OCI-LY3 (cell line): ENCODE data around the gene POLDIP2.

ENCODE experiments used
- EZH2phosphoT487 ChIP-seq: fragments of 200-600 bp; shearing (Covaris generic); IDR thresholded peaks from 2 replicates; pipeline ENCODE4 v1.6.1; 2018; ENCODE audit warnings: antibody characterized with exemption, mixed run types, low read depth
- TF ChIP-seq, protein P1 (sequence below): fragments of 200-600, 300-600 bp; sonication (generic); IDR thresholded peaks from 2 replicates; pipeline ENCODE4 v1.5.1; 2014; ENCODE audit warnings: antibody characterized with exemption, low read length, low read depth

DNA sequence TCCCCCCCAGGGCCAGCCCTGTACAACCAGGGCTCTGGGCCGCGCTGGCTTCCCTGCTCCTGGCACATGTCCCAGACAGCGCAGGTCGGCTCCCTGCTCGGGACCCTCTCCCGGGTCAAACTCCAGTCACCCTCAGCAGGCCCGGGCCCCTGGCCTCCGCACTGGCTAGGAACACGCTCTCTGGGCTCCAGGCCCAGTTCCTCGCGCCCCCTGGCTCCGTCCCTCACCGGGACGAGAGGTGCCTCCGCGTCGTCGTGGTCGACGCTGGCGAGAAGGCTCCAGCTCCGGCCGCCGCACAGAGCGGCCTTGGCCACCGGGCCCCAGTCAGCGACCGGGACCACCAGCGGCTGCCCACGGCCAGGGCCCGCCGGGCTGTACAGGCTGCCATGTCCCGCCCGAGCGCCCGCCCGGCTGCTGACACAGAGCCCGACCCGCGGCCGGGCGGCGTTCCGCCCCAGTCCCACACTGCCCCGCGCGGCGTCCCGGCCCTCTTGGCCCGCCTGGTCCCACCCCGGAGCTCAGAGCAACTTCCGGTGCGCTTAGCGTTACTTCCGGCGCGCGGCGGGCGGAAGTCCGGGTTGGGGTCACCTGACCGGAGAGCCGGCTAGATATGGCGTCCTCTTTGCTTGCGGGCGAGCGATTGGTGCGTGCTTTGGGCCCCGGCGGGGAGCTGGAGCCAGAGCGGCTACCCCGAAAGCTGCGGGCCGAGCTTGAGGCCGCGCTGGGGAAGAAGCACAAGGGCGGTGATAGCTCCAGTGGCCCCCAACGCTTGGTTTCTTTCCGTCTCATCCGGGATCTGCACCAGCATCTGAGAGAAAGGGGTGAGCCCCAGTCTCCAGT lies at the start of gene POLDIP2:
- TF ChIP-seq, protein P1, sequence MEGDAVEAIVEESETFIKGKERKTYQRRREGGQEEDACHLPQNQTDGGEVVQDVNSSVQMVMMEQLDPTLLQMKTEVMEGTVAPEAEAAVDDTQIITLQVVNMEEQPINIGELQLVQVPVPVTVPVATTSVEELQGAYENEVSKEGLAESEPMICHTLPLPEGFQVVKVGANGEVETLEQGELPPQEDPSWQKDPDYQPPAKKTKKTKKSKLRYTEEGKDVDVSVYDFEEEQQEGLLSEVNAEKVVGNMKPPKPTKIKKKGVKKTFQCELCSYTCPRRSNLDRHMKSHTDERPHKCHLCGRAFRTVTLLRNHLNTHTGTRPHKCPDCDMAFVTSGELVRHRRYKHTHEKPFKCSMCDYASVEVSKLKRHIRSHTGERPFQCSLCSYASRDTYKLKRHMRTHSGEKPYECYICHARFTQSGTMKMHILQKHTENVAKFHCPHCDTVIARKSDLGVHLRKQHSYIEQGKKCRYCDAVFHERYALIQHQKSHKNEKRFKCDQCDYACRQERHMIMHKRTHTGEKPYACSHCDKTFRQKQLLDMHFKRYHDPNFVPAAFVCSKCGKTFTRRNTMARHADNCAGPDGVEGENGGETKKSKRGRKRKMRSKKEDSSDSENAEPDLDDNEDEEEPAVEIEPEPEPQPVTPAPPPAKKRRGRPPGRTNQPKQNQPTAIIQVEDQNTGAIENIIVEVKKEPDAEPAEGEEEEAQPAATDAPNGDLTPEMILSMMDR = no peak
- no peak for TF ChIP-seq EZH2phosphoT487
